Activated CD8-positive, alpha-beta memory T cell treated with anti-CD3 and anti-CD28 coated beads, Interleukin-2, amount 50 U/mL, for 1 hour (primary cell): ENCODE results near the gene MYO1F.
"Not testable (repeated sequence)": the region's sequence is repeated elsewhere in the genome, so short reads cannot be mapped to it uniquely, and the experiment has no call there.

ENCODE experiments used
- DNase-seq: peaks from one replicate; pipeline ENCODE4 v3.0.0-alpha.2; 2020; ENCODE audit errors: extremely low read depth

Gene MYO1F

DNA sequence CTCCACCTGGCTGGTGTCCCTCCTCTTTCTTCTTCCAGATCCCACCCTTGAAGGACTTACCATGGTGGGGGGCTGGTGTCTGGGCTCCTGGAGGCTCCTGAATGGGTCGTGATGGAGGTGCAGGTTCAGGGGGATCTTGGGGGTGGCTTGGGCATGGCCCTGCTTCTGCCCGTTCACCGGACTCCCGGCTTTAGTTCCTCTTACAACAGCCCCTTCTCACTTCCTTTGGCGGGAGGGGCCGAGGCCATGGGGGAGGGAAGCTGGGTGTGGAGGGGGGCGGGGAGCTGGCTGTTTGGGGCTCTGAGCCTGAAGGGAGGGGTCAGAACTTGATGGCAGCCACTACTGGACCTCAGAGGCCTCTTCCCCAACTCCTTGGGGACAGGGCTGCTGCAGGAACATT lies at the start of gene MYO1F:
TSS of gene MYO1F (minus strand) at position 196 of the 400 bp plus-strand sequence. CDS start at position 63, 133 bp downstream.
- DNase-seq = no peak

DNA sequence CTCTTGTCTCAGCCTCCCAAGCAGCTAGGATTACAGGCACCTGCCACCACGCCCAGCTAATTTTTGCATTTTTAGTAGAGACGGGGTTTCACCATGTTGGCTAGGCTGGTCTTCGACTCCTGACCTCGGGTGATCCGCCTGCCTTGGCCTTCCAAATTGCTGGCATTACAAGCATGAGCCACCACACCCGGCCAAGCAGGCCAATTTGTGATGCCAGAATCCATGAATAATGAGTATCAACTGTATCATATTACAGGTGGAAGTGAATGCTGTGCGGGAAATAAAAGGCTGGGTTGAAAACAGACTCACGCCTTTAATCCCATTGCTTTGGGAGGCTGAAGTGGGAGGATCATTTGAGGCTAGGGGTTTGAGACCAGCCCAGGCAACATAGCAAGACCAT lies 49.6 kb upstream of the MYO1F start:
- DNase-seq = no peak

DNA sequence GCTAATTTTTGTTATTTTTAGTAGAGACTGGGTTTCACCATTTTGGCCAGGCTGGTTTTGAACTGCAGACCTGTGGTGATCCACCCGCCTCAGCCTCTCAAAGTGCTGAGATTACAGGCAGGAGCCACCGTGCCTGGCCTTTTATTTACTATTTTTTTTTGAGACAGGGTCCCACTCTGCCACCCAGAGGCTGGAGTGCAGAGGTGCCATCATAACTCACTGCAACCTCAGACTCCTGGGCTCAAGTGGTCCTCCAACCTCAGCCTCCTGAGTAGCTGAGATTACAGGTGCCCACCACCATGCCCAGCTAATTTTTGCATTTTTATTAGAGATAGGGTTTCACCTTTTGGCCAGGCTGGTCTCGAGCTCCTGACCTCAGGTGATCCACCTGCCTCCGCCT lies 45.6 kb upstream of the MYO1F start:
- DNase-seq = not testable (repeated sequence)

DNA sequence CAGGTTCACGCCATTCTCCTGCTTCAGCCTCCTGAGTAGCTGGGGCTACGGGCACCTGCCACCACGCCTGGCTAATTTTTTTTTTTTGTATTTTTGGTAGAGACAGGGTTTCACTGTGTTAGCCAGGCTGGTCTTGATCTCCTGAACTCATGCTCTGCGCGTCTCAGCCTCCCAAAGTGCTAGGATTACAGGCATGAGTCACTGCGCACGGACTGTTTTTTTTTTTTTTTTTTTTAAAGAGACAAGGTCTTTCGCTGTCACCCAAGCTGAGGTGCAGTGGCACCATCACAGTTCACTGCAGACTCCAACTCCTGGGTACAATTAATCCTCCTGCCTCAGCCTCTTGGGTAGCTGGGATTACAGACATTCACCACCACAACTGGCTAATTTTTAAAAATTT lies 41.5 kb upstream of the MYO1F start:
- no peak for DNase-seq

DNA sequence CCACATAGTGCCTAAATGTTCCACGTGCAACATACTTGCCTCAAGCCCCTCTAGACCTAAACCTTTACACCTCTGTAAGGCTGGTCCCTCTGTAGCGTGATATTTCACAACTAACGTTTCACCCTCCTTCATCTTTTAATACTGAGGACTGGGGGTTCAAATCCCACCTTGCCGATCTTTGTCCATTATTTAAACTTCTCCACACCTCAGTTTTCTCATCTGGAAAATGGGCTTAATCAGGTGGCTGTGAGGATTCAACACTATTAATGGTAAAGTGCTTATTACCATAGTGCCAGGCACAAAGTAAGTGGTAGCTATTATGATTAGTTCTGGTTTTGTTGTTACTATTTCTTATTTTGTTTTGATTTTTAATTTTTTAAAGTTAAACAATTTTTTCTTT lies 40.7 kb upstream of the MYO1F start:
- DNase-seq = no peak

DNA sequence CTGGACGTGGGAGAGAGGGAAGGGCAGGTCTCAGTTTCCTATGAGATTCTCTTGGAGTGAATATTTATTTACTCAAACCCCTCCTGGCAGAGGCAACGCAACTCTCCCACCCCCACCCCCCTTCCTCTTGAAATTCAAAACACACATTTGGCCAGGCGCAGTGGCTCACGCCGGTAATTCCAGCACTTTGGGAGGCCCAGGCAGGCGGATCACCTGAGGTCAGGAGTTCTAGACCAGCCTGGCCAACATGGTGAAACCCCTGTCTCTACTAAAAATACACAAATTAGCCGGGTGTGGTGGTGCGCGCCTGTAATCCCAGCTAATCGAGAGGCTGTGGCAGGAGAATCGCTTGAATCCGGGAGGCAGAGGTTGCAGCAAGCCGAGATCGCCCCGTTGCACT lies 40.1 kb upstream of the MYO1F start:
- not testable (repeated sequence) for DNase-seq

DNA sequence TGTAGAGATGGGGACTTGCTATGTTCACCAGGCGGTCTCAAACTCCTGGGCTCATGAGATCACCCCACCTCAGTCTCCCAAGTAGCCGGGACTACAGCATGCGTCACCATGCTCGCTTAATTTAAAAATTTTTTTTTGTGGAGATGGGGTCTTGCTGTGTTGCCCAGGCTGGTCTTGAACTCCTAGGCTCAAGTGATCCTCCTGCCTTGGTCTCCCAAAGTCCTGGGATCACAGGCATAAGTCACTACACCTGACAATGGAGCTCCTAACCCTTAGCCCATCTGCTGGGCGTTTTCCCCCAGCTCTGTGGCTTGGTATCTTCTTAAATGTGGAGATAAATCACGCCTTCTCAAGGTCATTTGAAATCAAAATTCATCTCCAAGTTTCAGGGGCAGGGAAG lies 39.6 kb upstream of the MYO1F start:
- DNase-seq = no peak

DNA sequence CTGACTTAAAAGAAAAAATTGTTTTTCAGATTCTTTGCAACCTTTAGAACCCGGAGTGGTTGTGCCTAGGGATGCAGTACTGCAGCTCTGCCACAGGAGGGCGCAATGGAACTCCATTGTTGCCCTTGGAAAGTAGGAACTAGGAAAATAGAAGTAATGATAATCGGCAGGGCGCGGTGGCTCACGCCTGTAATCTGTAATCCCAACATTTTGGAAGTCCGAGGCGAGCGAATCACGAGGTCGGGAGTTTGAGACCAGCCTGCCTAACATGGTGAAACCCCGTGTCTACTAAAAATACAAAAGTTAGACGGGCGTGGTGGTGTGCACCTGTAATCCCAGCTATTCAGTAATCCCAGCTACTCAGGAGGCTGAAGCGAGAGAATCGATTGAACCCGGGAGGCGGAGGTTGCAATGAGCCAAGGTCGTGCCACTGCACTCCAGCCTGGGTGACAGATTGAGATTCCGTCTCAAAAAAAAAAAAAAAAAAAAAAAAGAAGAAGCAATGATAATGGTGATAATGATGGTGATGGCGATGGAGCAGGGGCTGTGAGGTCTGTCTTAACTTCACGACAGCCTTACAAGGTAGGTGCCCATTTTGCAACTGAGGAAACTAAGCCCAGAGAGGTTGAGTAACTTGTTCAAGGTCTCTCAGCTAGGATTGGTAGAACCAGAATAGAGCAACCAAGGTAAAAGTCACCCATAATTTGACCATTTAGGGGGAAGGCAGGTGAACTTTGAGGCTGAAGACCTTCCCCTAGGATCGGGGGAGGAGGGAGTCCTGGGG lies 38.8 kb upstream of the MYO1F start:
- no peak for DNase-seq

DNA sequence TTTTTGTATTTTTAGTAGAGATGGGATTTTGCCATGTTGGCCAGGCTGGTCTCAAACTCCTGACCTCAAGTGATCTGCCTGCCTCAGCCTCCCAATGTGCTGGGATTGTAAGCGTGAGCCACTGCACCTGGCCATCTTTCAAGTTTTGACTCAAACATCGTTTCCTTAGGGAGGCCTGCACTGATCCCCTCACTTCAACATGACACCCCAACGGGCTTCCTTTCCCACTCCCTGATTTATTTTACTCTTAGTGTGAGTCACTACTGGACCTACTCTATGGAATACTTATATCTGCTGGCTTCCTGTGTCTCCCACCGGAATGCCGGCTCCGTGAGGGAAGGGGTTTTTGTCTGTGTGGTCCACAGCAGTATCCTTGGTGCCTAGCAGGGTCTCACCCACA lies 37.8 kb upstream of the MYO1F start:
- no peak for DNase-seq

DNA sequence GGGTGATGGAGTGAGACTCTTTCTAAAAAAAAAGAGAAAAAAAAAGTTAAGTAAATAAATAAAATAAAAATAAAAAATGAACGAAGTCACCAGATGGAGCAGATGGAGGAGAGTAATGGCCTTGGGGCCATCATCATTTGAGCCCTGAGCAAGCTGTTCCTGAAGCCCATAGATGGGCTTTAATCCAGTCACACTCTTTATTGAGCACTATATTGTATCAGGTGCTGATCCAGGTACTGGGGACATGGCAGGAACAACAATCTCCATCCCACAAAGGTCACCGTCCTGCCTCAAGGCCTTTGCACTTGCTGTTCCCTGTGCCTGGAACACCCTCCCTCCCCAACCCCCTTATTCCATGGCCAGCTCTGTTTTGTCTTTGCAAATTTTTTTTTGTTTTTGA lies 37.2 kb upstream of the MYO1F start:
- no peak for DNase-seq

DNA sequence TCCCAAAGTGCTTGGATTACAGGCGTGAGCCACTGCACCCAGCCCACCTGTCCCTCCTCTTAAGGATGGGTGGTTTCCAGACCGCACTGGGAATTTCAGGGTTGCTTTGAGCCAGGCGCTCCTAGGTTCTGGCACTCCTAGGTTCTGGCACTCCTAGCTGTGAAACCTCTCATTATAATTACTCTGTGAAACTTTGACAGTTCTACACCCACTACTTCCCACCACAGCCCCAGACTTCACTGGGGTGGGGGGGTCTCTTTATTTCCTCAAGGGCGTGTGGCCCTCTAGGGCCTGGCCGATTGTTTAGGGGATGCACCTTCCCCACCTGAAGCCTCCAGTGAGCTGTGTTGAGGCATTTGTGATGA lies 35.5 kb upstream of the MYO1F start:
- DNase-seq = no peak

DNA sequence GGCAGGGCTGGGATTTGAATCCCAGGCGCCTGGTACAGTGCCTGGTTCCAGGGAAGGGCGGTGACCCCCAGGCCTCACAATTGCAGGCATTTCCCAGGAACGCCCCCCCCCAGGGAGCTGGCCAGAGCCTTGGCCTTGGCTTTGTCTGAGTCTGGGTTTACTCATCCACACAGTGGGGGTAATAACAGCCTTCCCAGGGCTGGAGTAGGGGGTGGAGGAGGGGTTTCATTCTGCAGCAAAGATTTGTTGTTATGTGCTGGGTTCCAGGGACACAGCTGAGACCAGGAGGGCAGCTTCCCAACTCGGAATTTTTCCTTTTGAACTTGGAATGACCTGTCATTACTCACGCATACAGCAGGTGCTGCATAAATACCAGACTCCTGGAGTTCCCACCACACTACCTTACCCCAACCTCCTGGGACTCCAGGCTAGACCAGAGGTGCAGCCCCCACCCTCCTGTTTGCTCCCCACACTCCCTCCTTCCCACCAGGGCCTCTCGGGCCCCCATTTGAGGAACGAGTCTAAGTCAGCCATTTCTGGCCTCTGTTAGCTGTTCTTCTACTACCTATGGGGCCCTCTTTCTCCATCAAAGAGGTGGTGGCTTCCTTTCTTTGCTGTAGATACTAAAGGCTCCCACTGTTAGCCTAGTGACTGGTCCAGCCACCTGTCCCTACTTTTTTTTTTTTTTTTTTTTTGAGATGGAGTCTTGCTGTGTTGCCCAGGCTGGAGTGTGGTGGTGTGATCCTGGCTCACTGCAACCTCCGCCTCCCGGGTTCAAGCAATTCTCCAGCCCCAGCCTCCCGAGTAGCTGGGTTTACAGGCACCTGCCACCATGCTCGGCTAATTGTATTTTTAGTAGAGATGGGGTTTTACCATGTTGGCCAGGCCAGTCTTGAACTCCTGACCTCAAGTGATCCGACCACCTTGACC lies 34.9 kb upstream of the MYO1F start:
- no peak for DNase-seq

DNA sequence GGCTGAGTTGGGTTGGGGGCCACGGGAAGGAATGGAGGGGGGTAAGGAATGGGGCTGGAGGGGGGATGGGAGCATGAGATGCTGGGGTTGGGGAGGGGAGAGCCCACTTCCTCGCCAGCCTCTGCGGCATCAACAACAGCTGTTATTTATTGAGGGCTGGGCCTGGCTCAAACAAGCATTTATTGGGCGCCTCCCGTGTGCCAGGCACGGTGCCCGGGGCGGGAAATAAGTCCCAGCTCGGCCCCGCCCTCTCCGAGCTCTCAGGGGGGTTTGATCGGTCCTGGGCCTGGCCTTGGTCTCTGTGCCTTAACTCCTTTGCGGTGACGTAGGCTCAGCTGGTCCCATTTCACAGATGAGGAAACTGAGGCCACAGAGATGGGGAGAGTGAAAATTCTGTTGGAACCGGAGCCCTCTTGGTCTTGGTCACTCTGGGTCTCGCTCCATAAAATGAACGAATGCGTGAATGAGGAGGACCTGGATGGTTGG lies 34.2 kb upstream of the MYO1F start:
- DNase-seq = no peak

DNA sequence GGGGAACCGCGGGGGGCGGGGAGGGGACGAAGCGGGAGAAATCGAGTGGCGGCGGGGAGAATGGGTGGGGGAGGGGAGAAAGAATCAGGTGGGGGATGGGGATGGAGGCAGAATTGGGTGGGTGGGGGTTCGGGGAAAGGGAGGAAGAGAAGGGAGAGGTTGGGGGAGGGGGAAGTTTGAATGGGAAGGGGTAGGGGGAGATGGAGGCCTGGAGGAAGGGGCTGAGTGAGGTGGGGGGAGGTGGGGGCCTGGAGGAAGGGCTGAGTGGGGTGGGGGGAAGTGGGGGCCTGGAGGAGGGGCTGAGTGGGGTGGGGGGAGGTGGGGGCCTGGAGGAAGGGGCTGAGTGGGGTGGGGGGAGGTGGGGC lies 33.7 kb upstream of the MYO1F start:
- no peak for DNase-seq

DNA sequence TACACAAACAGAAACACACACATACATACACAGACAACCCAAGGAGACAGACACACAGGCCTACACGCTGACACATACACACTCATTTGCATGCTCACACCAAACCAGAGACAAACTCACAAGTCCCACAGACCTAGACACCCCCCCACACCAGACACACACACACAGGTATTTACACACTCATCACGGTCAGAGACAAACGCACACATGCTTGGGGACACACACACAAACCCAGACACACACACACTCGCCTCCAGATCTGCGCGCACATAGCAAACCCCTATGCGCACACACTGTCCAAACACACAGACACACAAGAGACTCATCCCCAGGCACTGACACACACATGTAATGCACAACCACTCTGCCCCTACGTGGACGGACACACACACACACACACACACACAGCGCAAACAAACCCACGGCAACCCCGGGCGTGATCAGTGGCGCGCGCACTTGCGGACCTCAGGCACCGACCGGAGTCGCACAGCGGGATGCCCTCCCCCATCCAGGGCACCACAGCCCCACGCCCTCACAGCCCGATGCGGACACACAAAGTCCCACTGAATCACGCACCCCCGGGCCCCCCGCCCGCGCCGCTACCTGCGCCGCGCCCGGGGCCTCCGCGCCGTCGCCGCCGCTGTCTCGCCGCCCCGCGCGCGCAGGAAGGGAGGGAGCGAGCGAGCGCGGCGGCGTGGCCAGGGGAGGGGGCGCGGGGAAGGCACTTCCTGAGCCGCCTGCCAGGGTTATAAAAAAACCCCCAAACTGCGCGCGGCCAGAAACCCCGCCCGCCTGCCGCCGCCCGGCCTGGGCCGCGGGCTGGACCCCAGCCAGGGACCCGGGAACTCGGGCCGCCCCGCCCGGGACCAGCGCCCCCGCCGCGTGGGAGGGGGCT lies 33.0 kb upstream of the MYO1F start, which contains the start of gene ADAMTS10:
TSS of gene ADAMTS10 (minus strand) at position 675 of the 895 bp plus-strand sequence. CDS start 5,005 bp downstream, outside the sequence.
- no peak for DNase-seq

DNA sequence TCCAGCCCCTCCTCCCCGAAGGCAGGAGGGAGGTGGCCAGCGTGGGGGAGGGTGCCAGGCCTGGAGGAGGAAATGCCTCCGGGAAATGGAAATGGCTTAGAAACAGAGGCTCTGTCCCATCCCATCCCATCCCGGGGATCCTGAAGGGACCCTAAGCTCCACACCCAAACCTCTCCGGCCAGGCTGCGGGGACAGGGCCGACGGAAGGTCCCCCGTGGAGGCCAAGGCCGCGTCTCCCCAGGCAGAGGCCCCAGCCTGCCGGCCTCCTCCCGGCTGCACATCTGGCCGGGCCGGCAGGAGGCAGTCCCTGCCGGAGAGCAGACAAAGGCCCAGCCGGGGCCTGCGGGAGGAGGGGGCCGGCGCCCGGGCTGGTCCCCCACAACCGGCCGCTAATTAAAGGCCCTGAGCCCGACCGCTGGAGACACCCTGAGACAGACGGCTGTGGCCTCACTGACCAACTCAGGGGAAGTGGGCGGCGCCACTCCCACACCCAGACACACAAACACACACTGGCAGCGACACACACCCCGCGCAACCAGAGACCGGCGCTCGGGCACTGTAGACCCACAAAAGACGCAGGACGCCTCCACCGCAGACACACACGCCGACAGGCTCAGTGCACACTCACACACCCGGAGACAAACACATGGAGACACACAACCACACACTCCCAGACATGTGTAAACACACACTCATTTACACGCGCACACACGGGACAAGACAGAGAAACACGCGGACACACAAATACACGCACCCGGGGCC lies 32.2 kb upstream of the MYO1F start:
- no peak for DNase-seq

DNA sequence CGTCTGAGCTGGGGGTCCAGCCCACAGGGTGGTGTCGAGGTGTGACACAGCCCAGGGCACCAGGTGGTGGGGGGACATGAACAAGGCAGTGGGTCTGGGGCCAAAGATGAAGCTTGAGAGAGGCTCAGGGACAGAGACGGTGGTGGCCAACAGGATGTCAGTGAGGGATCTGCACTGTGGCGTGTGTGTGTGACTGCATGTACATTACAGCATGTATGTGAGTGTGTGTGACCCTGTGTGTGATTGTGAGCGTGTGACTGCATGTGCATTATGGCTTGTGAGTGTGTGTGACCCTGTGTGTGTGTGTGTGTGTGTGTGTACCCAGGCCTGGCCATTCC lies 31.7 kb upstream of the MYO1F start:
- no peak for DNase-seq

DNA sequence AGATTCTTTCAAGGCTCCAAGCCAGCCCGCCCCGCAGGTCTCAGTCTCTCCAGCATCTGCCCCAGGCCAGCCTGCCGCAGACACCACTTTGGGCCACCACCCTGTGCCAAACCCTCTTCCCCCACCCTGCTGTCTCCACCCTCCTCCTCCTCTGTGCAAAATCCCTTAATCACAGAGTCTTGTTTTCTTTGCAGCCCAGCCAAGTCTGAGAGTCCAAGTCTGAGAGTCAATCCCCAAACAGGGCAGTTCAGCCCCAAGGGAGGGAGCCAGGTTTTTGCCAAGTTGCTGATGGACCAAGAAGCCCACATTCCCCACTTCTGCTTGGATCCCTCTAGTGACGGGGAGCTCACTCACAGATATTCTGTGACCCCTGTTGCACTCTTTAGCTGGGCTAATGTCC lies 30.1 kb upstream of the MYO1F start:
- no peak for DNase-seq

DNA sequence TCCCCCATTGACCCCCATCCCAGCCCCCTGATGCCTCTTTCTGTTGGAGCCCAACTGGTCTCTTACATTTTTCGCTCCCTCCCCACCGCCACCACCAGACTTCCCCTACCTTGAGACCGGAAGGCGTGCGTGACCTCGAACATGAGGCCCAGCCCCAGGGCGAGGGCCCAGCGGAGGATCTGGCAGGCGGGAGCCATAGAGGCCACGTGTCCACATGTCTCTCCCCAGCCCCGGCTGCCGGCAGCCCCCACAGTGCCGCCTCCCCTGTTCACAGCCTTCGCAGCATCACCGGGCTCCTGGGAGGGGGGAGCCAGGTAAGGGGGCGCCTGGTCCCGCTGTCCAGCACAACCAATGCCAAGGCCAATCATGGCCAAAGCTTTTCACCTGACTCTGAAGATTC lies 28.3 kb upstream of the MYO1F start:
- DNase-seq = no peak

DNA sequence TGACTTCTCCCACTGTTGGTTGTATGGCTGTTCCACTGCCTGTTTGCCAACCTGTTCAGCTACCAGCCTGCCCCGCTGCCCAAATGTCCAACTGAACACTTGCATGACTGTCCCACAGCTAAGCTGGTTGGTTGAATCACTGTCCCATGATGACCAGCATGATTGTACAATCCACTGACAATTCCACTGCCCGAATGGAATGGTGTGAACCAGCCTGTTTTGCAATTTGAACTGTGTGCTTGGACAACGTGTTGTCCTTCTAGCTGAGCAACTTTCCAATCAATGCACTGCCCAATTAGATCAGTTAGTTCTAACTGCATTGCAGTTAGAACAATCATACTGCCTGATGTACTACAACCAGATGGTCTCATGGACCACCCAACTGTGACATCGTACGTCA lies 24.6 kb upstream of the MYO1F start:
- DNase-seq = no peak

DNA sequence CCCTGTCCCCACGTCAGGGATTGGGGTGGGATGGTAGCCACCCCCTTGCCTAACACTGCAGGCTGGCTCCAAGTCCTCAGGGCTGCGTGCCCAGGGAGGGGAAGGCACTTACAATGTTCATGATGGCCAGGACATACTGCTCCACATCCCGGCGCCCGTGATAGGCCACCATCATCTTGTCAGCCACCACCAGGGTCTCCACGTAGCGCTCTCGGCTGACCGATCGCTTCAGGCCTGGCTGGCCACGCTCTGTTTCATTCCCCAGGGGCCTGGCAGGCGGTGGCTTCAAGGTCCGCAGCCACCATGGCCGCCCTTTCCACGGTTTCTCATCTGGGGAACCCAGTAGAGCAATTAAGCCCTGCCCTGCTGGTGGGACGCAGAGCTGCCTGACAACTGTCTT lies 23.6 kb upstream of the MYO1F start:
- DNase-seq = no peak
